T-helper 17 cell (primary cell): ENCODE results near the gene UVRAG. TPM values are rescaled to one million over a fixed set of nuclear protein-coding genes. Genes with fewer than 3 reads are reported as not detected.
"Not testable (repeated sequence)": the region's sequence is repeated elsewhere in the genome, so short reads cannot be mapped to it uniquely, and the experiment has no call there.

Experiments used
- ATAC-seq: fragments of 150-1000 bp; cut with Tn5 transposase; 2 replicates; pipeline ENCODE4 v1.10.0; 2021; ENCODE audit warnings: mild to moderate bottlenecking, moderate library complexity
- DNase-seq, 3 donors: peaks; one replicate each; pipeline versions ENCODE4 v3.0.0 to v3.0.0-alpha.2; 2020 to 2021
- H3K9me3 ChIP-seq: one replicate; pipeline ENCODE4 v1.7.0; 2013; ENCODE audit warnings: low read length, mild to moderate bottlenecking; ENCODE audit not compliant: control insufficient read depth, poor library complexity, severe bottlenecking
- H3K27ac Mint-ChIP-seq: one replicate; pipeline ENCODE4 v1.8.0; 2022; ENCODE audit warnings: mild to moderate bottlenecking, moderate library complexity, mixed read lengths
- H3K27me3 Mint-ChIP-seq: one replicate; pipeline ENCODE4 v1.8.0; 2022; ENCODE audit warnings: mixed read lengths
- H3K36me3 Mint-ChIP-seq: one replicate; pipeline ENCODE4 v1.8.0; 2022; ENCODE audit warnings: low read depth, mixed read lengths
- H3K4me1 Mint-ChIP-seq: one replicate; pipeline ENCODE4 v1.8.0; 2022; ENCODE audit warnings: mild to moderate bottlenecking, mixed read lengths
- H3K4me3 Mint-ChIP-seq: one replicate; pipeline ENCODE4 v1.8.0; 2022; ENCODE audit warnings: mild to moderate bottlenecking, moderate library complexity, mixed read lengths
- total RNA-seq, 4 donors: library from RNA in 2 of 4; stranded (reverse) in 2 of 4; gene quantifications; one replicate each; pipeline ENCODE4 v1.2.3 and lab custom pipeline; 2022 to 2026

Gene UVRAG
- total RNA-seq, 2 donors from 2014 or later, result 25.2 to 29.8 TPM

- peaks cover 9% of the 10 kb centered on the region for H3K36me3 Mint-ChIP-seq
Measured at GRCh38 chr11:76069001-76069400, 254.0 kb downstream of the UVRAG start.

DNA sequence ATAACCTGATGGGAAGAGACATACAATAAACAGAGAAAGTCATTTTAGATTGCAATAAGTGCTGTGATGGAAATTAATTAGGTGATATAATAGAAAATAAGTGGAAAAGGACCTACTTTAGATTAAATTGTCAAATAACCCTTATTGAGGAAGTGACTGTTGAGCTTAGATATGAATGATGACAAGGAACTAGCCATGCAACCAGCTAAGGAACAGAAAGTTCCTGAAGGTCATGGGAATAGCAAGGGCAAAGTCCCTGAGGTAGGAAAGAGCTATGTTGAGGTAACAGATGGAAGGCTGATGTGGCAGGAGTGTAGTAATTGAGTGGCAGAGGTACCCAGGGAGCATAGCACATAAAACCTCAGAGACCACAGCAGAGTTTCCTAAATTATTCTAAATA, 256.1 kb downstream of the UVRAG start:
- Mint-ChIP-seq H3K36me3 (peaks cover 7% of the 10 kb centered on the region), H3K4me1 (peaks cover 11% of the 10 kb centered on the region), H3K4me3 (no peak overlapping the region), H3K27me3 (no peaks in the 10 kb centered on the region), H3K27ac (no peak overlapping the region)
- ATAC-seq (no peak), DNase-seq (no peak)
- no peaks in the 10 kb centered on the region for H3K9me3 ChIP-seq

More at GRCh38 chr11:76069001-76069400, 254.0 kb downstream of the UVRAG start:
- Mint-ChIP-seq H3K4me1 (peaks cover 5% of the 10 kb centered on the region), H3K27me3 (no peaks in the 10 kb centered on the region), H3K4me3 (no peak overlapping the region), H3K27ac (no peak overlapping the region)
- ATAC-seq (no peak), DNase-seq (no peak)
- H3K9me3 ChIP-seq, result no peaks in the 10 kb centered on the region

DNA sequence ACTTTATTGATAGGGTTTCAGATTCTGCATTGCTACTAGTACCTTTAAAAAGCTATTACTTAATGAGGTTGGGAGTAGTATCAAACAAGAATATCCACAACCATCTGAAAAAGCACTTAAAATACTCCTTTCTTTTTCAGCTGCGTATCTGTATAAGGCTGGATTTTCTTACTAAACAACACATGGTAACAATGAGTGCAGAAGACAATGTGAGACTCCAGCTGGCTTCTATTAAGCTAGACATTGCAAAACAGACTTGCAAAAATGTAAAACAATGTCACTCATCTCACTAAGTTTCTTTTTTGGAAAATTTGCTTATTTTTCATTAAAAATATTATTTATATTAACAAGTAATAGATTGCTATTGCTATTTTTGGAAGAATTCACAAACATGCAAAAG, 258.7 kb downstream of the UVRAG start:
- DNase-seq (no peak), ATAC-seq (no peak)
- H3K9me3 ChIP-seq, result no peaks in the 10 kb centered on the region
- no peak overlapping the region for H3K4me3 Mint-ChIP-seq
- H3K27ac Mint-ChIP-seq, result no peak overlapping the region
- H3K36me3 Mint-ChIP-seq, result peaks cover 7% of the 10 kb centered on the region
- peaks cover 17% of the 10 kb centered on the region for H3K4me1 Mint-ChIP-seq
- no peaks in the 10 kb centered on the region for H3K27me3 Mint-ChIP-seq

- no peak for ATAC-seq
- H3K27ac Mint-ChIP-seq, result no peak overlapping the region
- no peaks in the 10 kb centered on the region for H3K27me3 Mint-ChIP-seq
- no peaks in the 10 kb centered on the region for H3K9me3 ChIP-seq
- DNase-seq, result no peak
- peaks cover 7% of the 10 kb centered on the region for H3K36me3 Mint-ChIP-seq
- H3K4me3 Mint-ChIP-seq, result no peak overlapping the region
- H3K4me1 Mint-ChIP-seq, result peaks cover 17% of the 10 kb centered on the region
Measured at GRCh38 chr11:76074148-76075095, 259.4 kb downstream of the UVRAG start.

DNA sequence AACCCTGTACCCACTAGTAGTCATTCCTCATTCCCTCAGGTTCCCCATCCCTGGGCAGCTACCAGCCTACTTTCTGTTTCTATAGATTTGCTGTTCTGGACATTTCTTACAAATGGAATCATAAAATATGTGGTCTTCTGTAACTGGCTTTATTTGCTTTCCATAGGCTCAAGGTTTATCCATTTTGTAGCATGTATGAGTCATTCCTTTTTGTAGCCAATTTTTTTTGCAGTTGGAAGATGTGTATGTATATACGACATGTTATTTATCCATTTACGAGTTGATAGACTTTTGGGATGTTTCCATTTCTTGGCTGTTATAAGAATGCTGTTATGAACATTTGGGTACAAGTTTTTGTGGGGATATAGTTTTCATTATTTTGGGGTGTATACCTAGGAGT, 260.7 kb downstream of the UVRAG start:
- Mint-ChIP-seq H3K36me3 (peaks cover 5% of the 10 kb centered on the region), H3K27ac (peak overlapping the region; percentile 1), H3K27me3 (no peaks in the 10 kb centered on the region), H3K4me1 (peaks cover 17% of the 10 kb centered on the region), H3K4me3 (no peak overlapping the region)
- DNase-seq, result no peak
- no peaks in the 10 kb centered on the region for H3K9me3 ChIP-seq
- ATAC-seq, result no peak

DNA sequence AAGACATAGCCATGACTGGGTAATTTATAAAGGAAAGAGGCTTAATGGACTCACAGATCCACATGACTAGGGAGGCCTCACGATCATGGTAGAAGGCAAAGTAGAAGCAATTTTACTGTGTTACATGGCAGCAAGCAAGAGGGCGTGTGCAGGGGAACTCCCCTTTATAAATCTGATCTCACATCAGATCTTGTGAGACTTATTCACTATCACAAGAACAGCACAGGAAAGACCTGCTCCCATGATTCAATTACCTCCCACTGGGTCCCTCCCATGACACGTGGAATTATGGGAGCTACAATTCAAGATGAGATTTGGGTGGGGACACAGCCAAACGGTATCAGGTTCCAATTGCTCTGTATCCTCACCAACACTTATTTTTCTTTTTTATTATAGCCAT, 261.2 kb downstream of the UVRAG start:
- Mint-ChIP-seq H3K4me1 (peaks cover 17% of the 10 kb centered on the region), H3K27ac (peak overlapping the region; percentile 1)
- not testable (repeated sequence) for H3K9me3 ChIP-seq, ATAC-seq, H3K4me3 Mint-ChIP-seq, DNase-seq, H3K27me3 Mint-ChIP-seq, H3K36me3 Mint-ChIP-seq

DNA sequence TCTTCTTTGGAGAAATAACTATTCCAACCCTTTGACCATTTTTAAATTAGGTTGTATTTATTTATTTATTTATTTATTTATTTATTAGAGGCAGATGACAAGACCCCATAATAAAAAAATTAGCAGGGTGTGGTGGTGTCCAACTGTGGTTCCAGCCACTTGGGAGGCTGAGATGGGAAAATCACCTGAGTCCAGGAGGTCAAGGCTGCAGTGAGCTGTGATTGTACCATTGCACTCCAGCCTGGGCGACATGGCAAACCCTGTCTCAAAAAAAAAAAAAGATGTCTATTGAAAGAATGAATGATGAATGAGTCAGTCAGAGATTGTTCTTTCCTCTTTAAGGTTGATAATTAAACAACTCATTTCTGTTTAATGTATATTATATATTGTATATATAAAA, 261.7 kb downstream of the UVRAG start:
- DNase-seq (no peak), ATAC-seq (no peak)
- no peak overlapping the region for H3K4me3 Mint-ChIP-seq
- H3K36me3 Mint-ChIP-seq, result peaks cover 4% of the 10 kb centered on the region
- no peaks in the 10 kb centered on the region for H3K9me3 ChIP-seq
- no peaks in the 10 kb centered on the region for H3K27me3 Mint-ChIP-seq
- H3K27ac Mint-ChIP-seq, result no peak overlapping the region
- peaks cover 17% of the 10 kb centered on the region for H3K4me1 Mint-ChIP-seq

GRCh38 chr11:76077575-76078150, 262.7 kb downstream of the UVRAG start:
- DNase-seq, result no peak

GRCh38 chr11:76081084-76081483, 266.1 kb downstream of the UVRAG start:
- not testable (repeated sequence) for H3K9me3 ChIP-seq, H3K27me3 Mint-ChIP-seq, H3K36me3 Mint-ChIP-seq, ATAC-seq, H3K4me1 Mint-ChIP-seq, DNase-seq, H3K27ac Mint-ChIP-seq, H3K4me3 Mint-ChIP-seq

More at GRCh38 chr11:76077575-76078150, 262.7 kb downstream of the UVRAG start:
- Mint-ChIP-seq H3K27ac (peak overlapping the region; percentile 79), H3K4me1 (peaks cover 12% of the 10 kb centered on the region), H3K36me3 (no peaks in the 10 kb centered on the region), H3K27me3 (no peaks in the 10 kb centered on the region), H3K4me3 (peak overlapping the region; percentile 39)
- no peaks in the 10 kb centered on the region for H3K9me3 ChIP-seq
- ATAC-seq, result no peak

- no peaks in the 10 kb centered on the region for H3K4me1 Mint-ChIP-seq
- H3K4me3 Mint-ChIP-seq, result no peak overlapping the region
- ATAC-seq (no peak), DNase-seq (no peak)
- H3K27ac Mint-ChIP-seq, result no peak overlapping the region
- no peaks in the 10 kb centered on the region for H3K27me3 Mint-ChIP-seq
- peaks cover 3% of the 10 kb centered on the region for H3K36me3 Mint-ChIP-seq
- H3K9me3 ChIP-seq, result no peaks in the 10 kb centered on the region
Measured at GRCh38 chr11:76083563-76084451, 268.8 kb downstream of the UVRAG start.

DNA sequence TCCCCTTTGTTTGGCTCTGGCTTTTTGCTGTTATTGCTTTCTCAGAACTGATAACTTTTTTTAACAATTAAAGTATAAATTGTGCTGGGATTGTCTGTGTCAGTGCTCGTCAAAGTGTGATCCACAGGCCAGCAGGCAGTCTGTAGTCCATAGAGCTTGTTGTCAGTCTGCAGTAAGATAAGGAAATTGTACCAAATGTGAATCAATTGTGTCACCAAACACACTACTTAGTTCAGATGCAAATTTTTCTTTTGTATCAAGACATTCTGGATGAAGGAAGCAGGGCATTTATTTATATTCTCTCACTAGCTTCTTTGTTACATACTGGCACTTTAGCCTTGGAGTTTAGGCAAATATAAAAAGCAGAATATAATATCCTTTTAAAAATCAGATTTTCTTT, 270.3 kb downstream of the UVRAG start:
- Mint-ChIP-seq H3K27me3 (no peaks in the 10 kb centered on the region), H3K4me3 (no peak overlapping the region), H3K27ac (no peak overlapping the region), H3K4me1 (no peaks in the 10 kb centered on the region), H3K36me3 (peaks cover 3% of the 10 kb centered on the region)
- no peak for ATAC-seq
- H3K9me3 ChIP-seq, result no peaks in the 10 kb centered on the region
- DNase-seq, result no peak

- H3K27me3 Mint-ChIP-seq, result no peaks in the 10 kb centered on the region
- H3K4me1 Mint-ChIP-seq, result no peaks in the 10 kb centered on the region
- no peak overlapping the region for H3K27ac Mint-ChIP-seq
- peaks cover 3% of the 10 kb centered on the region for H3K36me3 Mint-ChIP-seq
- no peak overlapping the region for H3K4me3 Mint-ChIP-seq
- DNase-seq, result no peak
- no peaks in the 10 kb centered on the region for H3K9me3 ChIP-seq
- no peak for ATAC-seq
Measured at GRCh38 chr11:76086743-76087635, 272.0 kb downstream of the UVRAG start.
